NCI-H2107 treated with DMSO at 0.1 percent for 48 hours (cell line): ENCODE results near the gene FKBP9.
"Not testable (repeated sequence)": the region's sequence is repeated elsewhere in the genome, so short reads cannot be mapped to it uniquely, and the experiment has no call there.

ENCODE experiments used
- DNase-seq: peaks from one replicate; lab custom pipeline; 2025; ENCODE audit not compliant: unreplicated experiment; lab: John Stamatoyannopoulos, UW

The FKBP9 gene

DNA sequence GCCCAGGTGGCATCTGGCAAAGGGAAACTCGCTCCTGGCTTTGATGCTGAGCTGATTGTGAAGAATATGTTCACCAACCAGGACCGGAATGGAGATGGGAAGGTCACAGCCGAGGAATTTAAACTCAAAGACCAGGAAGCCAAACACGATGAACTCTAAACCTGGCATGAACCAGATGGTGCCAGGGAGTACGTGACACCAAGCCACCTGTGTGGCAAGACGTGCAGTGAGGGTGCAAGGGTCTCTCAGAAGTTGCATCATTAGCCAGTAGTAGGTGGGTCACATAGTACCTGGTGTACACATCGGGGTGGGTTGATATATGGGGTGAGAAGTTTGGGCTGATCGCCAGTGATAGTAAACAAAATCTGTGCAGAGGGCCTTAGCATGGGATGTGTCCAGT, 48.0 kb downstream of the FKBP9 start:
- DNase-seq = not testable (repeated sequence)

DNA sequence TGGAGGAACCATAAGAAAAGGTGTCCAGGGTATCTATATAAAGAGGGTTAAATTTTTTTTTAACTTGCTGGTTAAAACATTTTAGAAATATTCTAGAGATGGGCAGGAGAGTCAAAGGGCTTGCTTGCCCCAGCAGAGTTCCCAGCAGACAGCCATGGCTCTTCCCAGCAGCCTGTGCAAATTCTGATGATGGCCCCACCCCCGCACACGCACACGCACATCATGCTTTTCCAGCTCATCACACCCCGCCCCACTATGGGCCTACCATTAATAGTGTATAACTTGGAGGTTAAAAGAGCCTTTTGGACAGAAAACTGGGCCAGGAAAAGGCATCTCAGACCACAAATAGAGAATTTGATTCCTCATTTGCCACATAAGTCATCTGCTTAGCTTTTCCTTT, 48.5 kb downstream of the FKBP9 start:
- DNase-seq = not testable (repeated sequence)

GRCh38 chr7:33009734-33010133, 52.5 kb downstream of the FKBP9 start:
- DNase-seq = no peak

GRCh38 chr7:33012364-33012763, 55.1 kb downstream of the FKBP9 start:
- DNase-seq = no peak

- DNase-seq = no peak
Measured at GRCh38 chr7:33024189-33024757, 67.0 kb downstream of the FKBP9 start.

DNA sequence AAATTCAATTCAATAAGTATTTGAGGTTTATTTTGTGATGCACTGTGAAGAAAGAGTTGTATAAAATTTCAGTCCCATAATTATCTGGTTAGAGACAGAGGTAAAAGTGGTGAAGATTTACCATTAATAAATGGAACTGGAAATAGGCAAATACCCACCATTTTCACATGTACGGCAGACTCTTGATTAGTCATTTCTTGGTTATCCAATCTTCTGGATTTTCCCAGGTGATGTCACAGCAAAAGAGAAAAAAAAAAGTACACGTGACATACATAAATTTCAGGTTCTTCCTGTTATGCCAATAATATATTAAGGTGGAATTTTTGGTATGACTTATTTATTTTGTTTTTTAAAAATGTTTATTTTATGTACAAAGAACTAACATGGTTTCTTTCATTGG, 78.5 kb downstream of the FKBP9 start:
- DNase-seq = no peak

GRCh38 chr7:33038639-33039038, 81.4 kb downstream of the FKBP9 start:
- no peak for DNase-seq

DNA sequence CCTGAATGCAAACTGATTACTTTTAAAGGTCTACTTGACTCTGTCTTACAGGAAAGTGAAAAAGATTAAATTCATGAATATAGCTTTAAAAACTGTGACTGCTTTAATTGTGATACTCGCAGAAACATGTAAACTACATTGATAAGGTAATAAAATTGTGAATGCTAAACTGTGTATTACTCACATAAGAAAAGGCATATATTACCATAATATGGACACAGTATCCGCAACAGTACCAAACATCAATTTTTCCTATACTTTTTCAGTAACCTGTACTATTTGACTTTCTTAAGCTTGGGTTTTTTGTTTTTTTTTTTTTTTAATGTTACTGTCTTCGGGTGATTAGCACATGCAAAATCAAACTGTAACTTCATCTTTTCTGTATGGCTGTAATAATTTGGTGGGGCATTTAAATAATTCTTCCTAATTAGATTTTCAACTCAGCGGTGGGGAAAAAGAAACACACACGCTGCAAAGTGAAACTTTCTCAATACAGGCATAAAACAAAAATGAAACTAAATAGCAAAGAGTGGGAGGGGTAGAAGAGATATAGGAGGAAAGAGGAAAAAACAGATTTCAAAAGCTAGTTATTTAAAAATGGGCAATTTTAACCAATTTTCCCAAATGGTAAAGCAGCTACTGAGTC, 82.1 kb downstream of the FKBP9 start:
- no peak for DNase-seq

GRCh38 chr7:33039903-33040292, 82.7 kb downstream of the FKBP9 start:
- DNase-seq = no peak

DNA sequence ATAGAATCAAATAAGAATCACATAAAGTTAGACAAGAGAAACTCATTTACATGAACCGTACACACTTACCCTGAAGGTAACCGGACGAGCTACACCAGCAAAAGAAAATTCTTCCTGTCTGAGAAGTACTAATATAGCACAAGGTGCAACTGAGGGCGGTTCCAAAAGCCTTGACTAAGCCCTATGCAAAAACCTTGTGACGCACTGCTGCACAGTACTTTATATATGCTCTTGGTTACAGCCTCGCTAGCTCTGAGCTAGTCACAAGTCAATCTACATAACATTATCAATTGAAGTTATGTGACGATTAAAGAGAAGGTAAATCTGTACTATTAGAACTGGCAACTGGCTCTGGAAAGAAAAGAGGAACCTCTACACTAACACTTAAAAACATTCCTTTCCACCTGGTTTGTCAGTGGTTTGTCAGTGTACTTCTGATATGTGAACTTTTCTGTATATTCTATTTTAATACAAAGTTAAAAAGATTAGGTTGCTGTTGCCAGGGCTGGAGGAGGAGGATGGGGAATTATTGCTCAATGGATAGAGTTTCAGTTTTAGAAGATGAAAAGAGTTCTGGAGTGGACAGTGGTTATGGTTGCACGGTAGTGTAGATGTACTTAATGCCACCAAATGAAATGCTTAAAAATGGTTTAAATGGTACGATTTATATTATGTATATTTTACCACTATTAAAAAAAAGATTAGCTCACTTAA, 83.7 kb downstream of the FKBP9 start:
- no peak for DNase-seq

GRCh38 chr7:33041631-33042428, 84.6 kb downstream of the FKBP9 start:
- no peak for DNase-seq

GRCh38 chr7:33043501-33044400, 86.5 kb downstream of the FKBP9 start:
- no peak for DNase-seq

DNA sequence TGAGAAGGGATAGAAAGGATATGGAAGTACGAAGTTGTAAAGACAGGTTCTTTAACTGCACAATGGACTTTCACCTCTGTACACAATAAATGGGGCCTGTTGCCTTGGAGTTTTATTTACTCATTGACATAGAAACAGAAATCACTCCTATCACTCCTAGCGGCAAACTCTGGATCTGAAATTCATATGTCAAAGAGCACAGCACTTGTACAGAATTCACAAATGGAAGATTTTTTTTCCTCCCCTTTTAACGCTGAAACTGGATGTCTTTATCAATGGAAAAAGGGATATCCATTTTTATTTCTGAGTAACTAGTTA, 87.1 kb downstream of the FKBP9 start:
- no peak for DNase-seq

- no peak for DNase-seq
Measured at GRCh38 chr7:33044986-33045385, 87.7 kb downstream of the FKBP9 start.

DNA sequence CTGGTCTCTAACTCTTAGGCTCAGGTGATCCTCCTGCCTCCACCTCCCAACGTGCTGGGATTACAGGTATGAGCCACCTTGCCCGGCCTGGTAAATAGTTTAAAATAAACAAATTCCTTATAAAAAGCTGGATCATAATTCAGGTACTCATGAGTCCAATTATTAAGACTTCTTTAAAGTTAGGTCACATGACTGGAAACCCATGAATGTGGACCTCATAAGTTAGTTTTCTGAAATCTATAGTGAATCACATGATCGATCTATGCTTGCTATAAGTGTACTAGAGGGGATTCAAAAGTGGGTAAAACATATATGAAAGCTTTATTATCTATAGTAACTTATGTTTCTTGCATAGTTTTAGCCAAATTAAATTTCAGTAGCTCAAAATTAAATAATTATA, 91.0 kb downstream of the FKBP9 start:
- no peak for DNase-seq

DNA sequence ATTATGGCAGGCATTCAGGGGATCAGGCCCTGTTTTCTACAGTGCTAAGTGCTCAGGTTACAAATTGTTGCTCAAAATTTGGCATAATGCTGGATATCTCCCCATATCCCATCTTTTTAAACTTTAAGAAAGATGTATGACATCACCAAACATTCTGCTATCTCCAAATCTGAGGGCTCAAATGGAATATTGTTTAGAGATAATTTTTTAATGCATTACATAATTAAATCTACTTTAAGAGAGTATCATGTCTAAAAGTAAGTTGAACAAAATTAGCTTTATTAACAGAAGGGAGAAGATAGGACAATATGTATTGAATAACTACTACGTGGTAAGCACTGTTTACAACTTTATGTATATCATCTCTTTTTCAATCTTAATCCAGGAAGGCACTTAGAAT, 91.5 kb downstream of the FKBP9 start:
- no peak for DNase-seq

GRCh38 chr7:33050535-33051318, 93.5 kb downstream of the FKBP9 start:
- peak; percentile 85 for DNase-seq

GRCh38 chr7:33053721-33054120, 96.5 kb downstream of the FKBP9 start:
- DNase-seq = no peak

DNA sequence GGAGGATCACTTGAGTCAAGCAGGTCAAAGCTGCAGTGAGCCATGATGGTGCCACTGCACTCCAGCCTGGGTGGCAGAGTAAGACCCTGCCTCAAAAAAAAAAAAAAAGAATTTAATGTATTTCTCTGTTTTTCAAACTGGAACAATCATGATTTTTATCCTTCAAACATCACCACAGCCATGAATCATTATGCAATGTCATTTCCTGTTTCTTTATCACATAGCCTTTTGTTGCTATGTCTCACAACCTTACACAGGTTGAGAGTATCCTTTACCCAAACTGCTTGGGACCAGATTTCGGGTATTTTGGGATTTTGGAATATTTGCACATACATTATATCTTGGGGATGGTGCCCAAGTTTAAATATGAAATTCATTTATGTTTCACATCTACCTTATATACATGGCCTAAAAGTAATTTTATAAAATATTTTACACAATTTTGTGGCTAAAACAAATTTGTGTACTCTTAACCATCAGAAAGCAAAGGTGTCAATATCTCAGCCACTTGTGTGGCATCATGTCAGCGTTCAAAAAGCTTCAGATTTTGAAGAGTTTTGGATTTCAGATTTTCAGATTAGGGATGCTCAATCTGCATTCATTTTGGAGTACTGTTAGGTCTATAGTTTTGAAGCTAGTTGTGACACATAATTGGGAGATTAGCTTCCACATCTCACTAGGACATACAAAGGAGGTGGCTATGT, 97.2 kb downstream of the FKBP9 start:
- DNase-seq = no peak
